ENCODE measurements around the gene DPM3.

DPM3 gene

DNA sequence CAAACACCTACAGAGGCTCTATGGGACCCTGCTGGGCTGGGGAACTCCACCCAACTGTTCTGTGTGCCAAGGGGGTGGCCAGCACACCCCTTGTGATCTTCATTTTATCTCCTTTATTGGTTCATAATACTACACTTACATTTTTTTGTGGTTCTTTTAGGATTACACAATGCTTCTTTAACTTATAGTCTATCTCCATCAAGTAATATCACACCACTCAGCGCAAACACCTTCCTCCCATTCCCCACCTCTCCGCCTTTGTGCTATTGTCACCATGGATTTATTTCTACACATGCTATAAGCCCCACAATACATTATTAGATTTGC, 45.7 kb downstream of the DPM3 start (continued):
- TF ChIP-seq ZNF324 (tag by site-specific recombination; IDR thresholded peaks at IDR 0.05) (no peak), TRIM28 (IDR thresholded peaks at IDR 0.05; ENCODE audit: borderline replicate concordance, low read length) (no peak), ZNF660 (tag by site-specific recombination; IDR thresholded peaks at IDR 0.05) (no peak), ZNF624 (tag by site-specific recombination; IDR thresholded peaks at IDR 0.05) (no peak), ZNF433 (tag by site-specific recombination; IDR thresholded peaks at IDR 0.05; ENCODE audit: low read depth) (no peak), ZNF791 (tag by site-specific recombination; IDR thresholded peaks at IDR 0.05) (no peak)
- TF ChIP-seq, protein P1, sequence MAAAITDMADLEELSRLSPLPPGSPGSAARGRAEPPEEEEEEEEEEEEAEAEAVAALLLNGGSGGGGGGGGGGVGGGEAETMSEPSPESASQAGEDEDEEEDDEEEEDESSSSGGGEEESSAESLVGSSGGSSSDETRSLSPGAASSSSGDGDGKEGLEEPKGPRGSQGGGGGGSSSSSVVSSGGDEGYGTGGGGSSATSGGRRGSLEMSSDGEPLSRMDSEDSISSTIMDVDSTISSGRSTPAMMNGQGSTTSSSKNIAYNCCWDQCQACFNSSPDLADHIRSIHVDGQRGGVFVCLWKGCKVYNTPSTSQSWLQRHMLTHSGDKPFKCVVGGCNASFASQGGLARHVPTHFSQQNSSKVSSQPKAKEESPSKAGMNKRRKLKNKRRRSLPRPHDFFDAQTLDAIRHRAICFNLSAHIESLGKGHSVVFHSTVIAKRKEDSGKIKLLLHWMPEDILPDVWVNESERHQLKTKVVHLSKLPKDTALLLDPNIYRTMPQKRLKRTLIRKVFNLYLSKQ (tag by site-specific recombination; IDR thresholded peaks at IDR 0.05; ENCODE audit: borderline replicate concordance), result no peak

DNA sequence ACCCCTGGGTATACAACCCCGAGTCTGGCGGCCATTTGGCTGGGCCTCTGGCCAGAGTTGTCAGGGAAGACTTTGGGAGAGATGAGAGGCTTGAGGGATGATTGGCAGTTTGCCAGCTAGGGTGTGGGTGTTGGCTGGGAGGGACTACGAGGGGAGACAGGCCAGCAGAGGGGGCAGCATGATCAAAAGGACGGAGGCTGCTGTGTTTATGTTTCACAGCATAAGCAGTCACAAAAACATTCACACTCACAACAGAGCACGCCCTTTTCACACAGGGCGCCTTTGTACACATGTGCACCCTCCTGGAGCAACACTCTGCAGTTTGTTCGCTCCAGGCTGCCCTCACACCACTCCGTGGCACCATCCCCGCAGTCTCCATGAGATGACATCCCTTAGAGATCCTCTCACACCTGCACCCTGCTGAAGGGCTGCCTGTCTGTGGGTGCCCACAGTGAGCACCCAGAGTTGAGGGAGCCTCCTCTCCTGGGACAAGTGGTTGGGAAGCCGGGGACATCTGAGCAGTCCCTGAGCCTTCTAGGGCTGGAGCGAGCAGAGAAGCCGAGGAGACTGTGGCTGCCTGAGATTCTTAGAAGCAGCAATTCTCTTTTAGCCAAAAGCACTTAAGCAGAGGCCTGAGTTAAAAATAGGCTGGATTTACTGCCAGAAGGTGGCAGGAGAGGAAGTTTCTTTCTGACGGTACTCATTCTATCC, 46.3 kb downstream of the DPM3 start:
- ChIA-PET CTCF (interaction anchor here (0.6 to 13.8 kb wide), 4 partner anchors 9 to 472 kb away, joined by 3 to 439 read pairs (median 3); partner anchors contain the start of genes KRTCAP2 and TRIM46), POLR2A (interaction anchor here (0.6 to 1.9 kb wide), 2 partner anchors 43 to 73 kb away, joined by 3 to 7 read pairs; no protein-coding TSS in a partner anchor)
- Histone ChIP-seq H3K36me3 (ENCODE audit: control insufficient read depth in 2 of 2, insufficient read depth in 1 of 2, low read length in 2 of 2) (no peaks in the 10 kb centered on the region), H3K9me3 (ENCODE audit: control insufficient read depth, insufficient read depth, low read depth, low read length) (no peaks in the 10 kb centered on the region), H3K27ac (ENCODE audit: extremely low read depth, low read depth, low read length) (peak overlapping the region; percentile 7; the same call in 1 of the 2 replicates), H3K4me3 (ENCODE audit: low read depth, low read length) (no peak overlapping the region), H3K4me1 (ENCODE audit: control insufficient read depth, insufficient read depth, low read length) (peaks cover 4% of the 10 kb centered on the region; the same call in 1 of the 2 replicates)
- TF ChIP-seq ZNF629 (tag by site-specific recombination; IDR thresholded peaks at IDR 0.05) (peak; percentile 19; the same call in 1 of the 2 replicates), ZFP69B (tag by site-specific recombination; IDR thresholded peaks at IDR 0.05) (0 out of 2 replicates have a peak, but pooled peaks have one; percentile 32), ZFP3 (tag by site-specific recombination; IDR thresholded peaks at IDR 0.05; ENCODE audit: low read depth) (no peak), ZNF623 (tag by site-specific recombination; IDR thresholded peaks at IDR 0.05) (peak; percentile 52; the same call in 1 of the 2 replicates), ZNF214 (tag by site-specific recombination; IDR thresholded peaks at IDR 0.05; ENCODE audit: borderline replicate concordance) (no peak), ZFHX2 (tag by site-specific recombination; conservative IDR thresholded peaks at IDR 0.05) (peak; percentile 94), ZBTB20 (tag by site-specific recombination; IDR thresholded peaks at IDR 0.05) (no peak), OSR2 (tag by site-specific recombination; IDR thresholded peaks at IDR 0.05) (0 out of 2 replicates have a peak, but pooled peaks have one; percentile 6), ZFP41 (tag by site-specific recombination; IDR thresholded peaks at IDR 0.05; ENCODE audit: borderline replicate concordance) (no peak), GLIS1 (tag by site-specific recombination; IDR thresholded peaks at IDR 0.05) (peak; percentile 56; the same call in 1 of the 2 replicates), KLF9 (tag by site-specific recombination; IDR thresholded peaks at IDR 0.05; ENCODE audit: low read depth) (no peak), KLF1 (tag by site-specific recombination; IDR thresholded peaks at IDR 0.05) (peak; percentile 83), ZNF610 (tag by site-specific recombination; IDR thresholded peaks at IDR 0.05; ENCODE audit: borderline replicate concordance) (0 out of 2 replicates have a peak, but pooled peaks have one; percentile 13), SCRT1 (tag by site-specific recombination; IDR thresholded peaks at IDR 0.05; ENCODE audit: borderline replicate concordance) (no peak), ZEB2 (tag by site-specific recombination; IDR thresholded peaks at IDR 0.05) (peak; percentile 8), KLF16 (tag by site-specific recombination; IDR thresholded peaks at IDR 0.05) (peak; percentile 54; the same call in 1 of the 2 replicates), ZBTB48 (tag by site-specific recombination; IDR thresholded peaks at IDR 0.05) (peak; percentile 73)
- TF ChIP-seq, protein P2, sequence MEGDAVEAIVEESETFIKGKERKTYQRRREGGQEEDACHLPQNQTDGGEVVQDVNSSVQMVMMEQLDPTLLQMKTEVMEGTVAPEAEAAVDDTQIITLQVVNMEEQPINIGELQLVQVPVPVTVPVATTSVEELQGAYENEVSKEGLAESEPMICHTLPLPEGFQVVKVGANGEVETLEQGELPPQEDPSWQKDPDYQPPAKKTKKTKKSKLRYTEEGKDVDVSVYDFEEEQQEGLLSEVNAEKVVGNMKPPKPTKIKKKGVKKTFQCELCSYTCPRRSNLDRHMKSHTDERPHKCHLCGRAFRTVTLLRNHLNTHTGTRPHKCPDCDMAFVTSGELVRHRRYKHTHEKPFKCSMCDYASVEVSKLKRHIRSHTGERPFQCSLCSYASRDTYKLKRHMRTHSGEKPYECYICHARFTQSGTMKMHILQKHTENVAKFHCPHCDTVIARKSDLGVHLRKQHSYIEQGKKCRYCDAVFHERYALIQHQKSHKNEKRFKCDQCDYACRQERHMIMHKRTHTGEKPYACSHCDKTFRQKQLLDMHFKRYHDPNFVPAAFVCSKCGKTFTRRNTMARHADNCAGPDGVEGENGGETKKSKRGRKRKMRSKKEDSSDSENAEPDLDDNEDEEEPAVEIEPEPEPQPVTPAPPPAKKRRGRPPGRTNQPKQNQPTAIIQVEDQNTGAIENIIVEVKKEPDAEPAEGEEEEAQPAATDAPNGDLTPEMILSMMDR (tag by site-specific recombination; IDR thresholded peaks at IDR 0.05), result peak; percentile 88
- TF ChIP-seq, protein P3, sequence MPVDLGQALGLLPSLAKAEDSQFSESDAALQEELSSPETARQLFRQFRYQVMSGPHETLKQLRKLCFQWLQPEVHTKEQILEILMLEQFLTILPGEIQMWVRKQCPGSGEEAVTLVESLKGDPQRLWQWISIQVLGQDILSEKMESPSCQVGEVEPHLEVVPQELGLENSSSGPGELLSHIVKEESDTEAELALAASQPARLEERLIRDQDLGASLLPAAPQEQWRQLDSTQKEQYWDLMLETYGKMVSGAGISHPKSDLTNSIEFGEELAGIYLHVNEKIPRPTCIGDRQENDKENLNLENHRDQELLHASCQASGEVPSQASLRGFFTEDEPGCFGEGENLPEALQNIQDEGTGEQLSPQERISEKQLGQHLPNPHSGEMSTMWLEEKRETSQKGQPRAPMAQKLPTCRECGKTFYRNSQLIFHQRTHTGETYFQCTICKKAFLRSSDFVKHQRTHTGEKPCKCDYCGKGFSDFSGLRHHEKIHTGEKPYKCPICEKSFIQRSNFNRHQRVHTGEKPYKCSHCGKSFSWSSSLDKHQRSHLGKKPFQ (tag by site-specific recombination; IDR thresholded peaks at IDR 0.05), result peak; percentile 71; the same call in 1 of the 2 replicates
- TF ChIP-seq, protein P4, sequence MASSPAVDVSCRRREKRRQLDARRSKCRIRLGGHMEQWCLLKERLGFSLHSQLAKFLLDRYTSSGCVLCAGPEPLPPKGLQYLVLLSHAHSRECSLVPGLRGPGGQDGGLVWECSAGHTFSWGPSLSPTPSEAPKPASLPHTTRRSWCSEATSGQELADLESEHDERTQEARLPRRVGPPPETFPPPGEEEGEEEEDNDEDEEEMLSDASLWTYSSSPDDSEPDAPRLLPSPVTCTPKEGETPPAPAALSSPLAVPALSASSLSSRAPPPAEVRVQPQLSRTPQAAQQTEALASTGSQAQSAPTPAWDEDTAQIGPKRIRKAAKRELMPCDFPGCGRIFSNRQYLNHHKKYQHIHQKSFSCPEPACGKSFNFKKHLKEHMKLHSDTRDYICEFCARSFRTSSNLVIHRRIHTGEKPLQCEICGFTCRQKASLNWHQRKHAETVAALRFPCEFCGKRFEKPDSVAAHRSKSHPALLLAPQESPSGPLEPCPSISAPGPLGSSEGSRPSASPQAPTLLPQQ (tag by site-specific recombination; IDR thresholded peaks at IDR 0.05), result peak; percentile 19; the same call in 1 of the 2 replicates
